ENCODE results near the gene GRP. TPM values are rescaled to one million over a fixed set of nuclear protein-coding genes. Genes with fewer than 3 reads are reported as not detected.

The GRP gene
- total and polyA plus RNA-seq, 2 donors from 2014 or later, result not detected

Other genes starting within 250 kb of the GRP start
- gene SEC11C, start 80.3 kb upstream of the GRP start, total RNA-seq, result 90.0 TPM
- gene SEC11C, start 80.3 kb upstream of the GRP start, polyA plus RNA-seq (ENCODE audit: insufficient read depth, low read depth, low replicate concordance), result 106 TPM
- not detected for gene RAX, start 53.3 kb downstream of the GRP start, total RNA-seq
- not detected for gene RAX, start 53.3 kb downstream of the GRP start, polyA plus RNA-seq (ENCODE audit: insufficient read depth, low read depth, low replicate concordance)
- gene CPLX4, start 98.5 kb downstream of the GRP start, total RNA-seq, result not detected
- gene CPLX4, start 98.5 kb downstream of the GRP start, polyA plus RNA-seq (ENCODE audit: insufficient read depth, low read depth, low replicate concordance), result not detected
- 78.8 TPM for gene LMAN1, start 139.1 kb downstream of the GRP start, total RNA-seq
- gene LMAN1, start 139.1 kb downstream of the GRP start, polyA plus RNA-seq (ENCODE audit: insufficient read depth, low read depth, low replicate concordance), result 31.6 TPM